Neural progenitor cell (in vitro differentiated cells): Measurements from ENCODE around the gene SPATA17. TPM values are rescaled to one million over a fixed set of nuclear protein-coding genes. Genes with fewer than 3 reads are reported as not detected.

Experiments
- DNase-seq: peaks from one replicate; pipeline ENCODE4 v3.0.0-alpha.2; 2016; ENCODE audit warnings: low spot score
- H2AFZ ChIP-seq: fragments of 200-600 bp; sonication (generic); replicated peaks from 2 replicates; pipeline ENCODE4 v1.6.1; 2016; ENCODE audit warnings: antibody characterized with exemption
- H3F3A ChIP-seq: fragments of 200-600 bp; sonication (generic); 2 replicates; pipeline ENCODE4 v1.6.1; 2016; ENCODE audit warnings: antibody characterized with exemption, low read depth
- H3K27ac ChIP-seq: fragments of 200-600 bp; sonication (generic); 2 replicates; pipeline ENCODE4 v1.5.1; 2016; ENCODE audit warnings: mild to moderate bottlenecking
- H3K27me3 ChIP-seq: fragments of 200-600 bp; sonication (generic); 2 replicates; pipeline ENCODE4 v1.6.1; 2016; ENCODE audit warnings: mild to moderate bottlenecking, moderate library complexity
- H3K36me3 ChIP-seq: fragments of 200-600 bp; sonication (generic); 2 replicates; pipeline ENCODE4 v1.5.1; 2016
- H3K4me1 ChIP-seq: fragments of 200-600 bp; sonication (generic); 2 replicates; pipeline ENCODE4 v1.6.1; 2016; ENCODE audit warnings: mixed run types
- H3K4me2 ChIP-seq: fragments of 200-600 bp; sonication (generic); 2 replicates; pipeline ENCODE4 v1.6.1; 2016
- H3K4me3 ChIP-seq: fragments of 200-600 bp; sonication (generic); 2 replicates; pipeline ENCODE4 v1.5.1; 2016
- H3K79me2 ChIP-seq: fragments of 200-600 bp; sonication (generic); 2 replicates; pipeline ENCODE4 v1.6.1; 2016; ENCODE audit warnings: low read depth
- H3K9ac ChIP-seq: fragments of 200-600 bp; sonication (generic); 2 replicates; pipeline ENCODE4 v1.6.1; 2016
- H3K9me3 ChIP-seq: fragments of 200-600 bp; sonication (generic); 2 replicates; pipeline ENCODE4 v1.5.1; 2016; ENCODE audit warnings: low read depth
- H4K20me1 ChIP-seq: fragments of 200-600 bp; sonication (generic); 2 replicates; pipeline ENCODE4 v1.6.1; 2016; ENCODE audit warnings: low read depth
- H3K27ac Mint-ChIP-seq: 3 replicates; pipeline ENCODE4 v1.8.0; 2021; ENCODE audit warnings: mixed read lengths
- H3K27me3 Mint-ChIP-seq: 2 replicates; pipeline ENCODE4 v1.8.0; 2022; ENCODE audit warnings: low read depth, mild to moderate bottlenecking, inconsistent platforms, moderate library complexity, mixed read lengths; ENCODE audit not compliant: insufficient read depth
- H3K36me3 Mint-ChIP-seq: 3 replicates; pipeline ENCODE4 v1.8.0; 2021; ENCODE audit warnings: mixed read lengths
- H3K4me1 Mint-ChIP-seq: 3 replicates; pipeline ENCODE4 v1.8.0; 2021; ENCODE audit warnings: mixed read lengths
- H3K4me3 Mint-ChIP-seq: 3 replicates; pipeline ENCODE4 v1.8.0; 2021; ENCODE audit warnings: mild to moderate bottlenecking, moderate library complexity, mixed read lengths
- H3K9me3 Mint-ChIP-seq: 3 replicates; pipeline ENCODE4 v1.8.0; 2020; ENCODE audit warnings: mixed read lengths
- CTCF ChIP-seq: fragments of 200-600 bp; sonication (generic); IDR thresholded peaks from 2 replicates; pipeline ENCODE4 v1.5.1; 2017; ENCODE audit warnings: antibody characterized with exemption, mild to moderate bottlenecking
- EZH2 ChIP-seq: fragments of 200-600 bp; sonication (generic); IDR thresholded peaks from 2 replicates; pipeline ENCODE4 v1.6.1; 2017; ENCODE audit warnings: antibody characterized with exemption, mild to moderate bottlenecking, moderate library complexity
- EZH2phosphoT487 ChIP-seq: fragments of 200-600 bp; sonication (generic); IDR thresholded peaks from 2 replicates; pipeline ENCODE4 v1.6.1; 2017; ENCODE audit warnings: antibody characterized with exemption
- total RNA-seq: library from RNA; depleted of rRNA; stranded (reverse); fragments of >200 nt; gene quantifications from 2 replicates; pipeline ENCODE4 v1.2.3, GENCODE V29; 2015; ENCODE audit warnings: low replicate concordance

SPATA17 gene
- total RNA-seq, 1 donor from 2014 or later, result 1.6 TPM

GRCh38 chr1:217867446-217867995, 236.4 kb downstream of the SPATA17 start:
- Histone ChIP-seq H3F3A (no peaks in the 10 kb centered on the region), H3K4me1 (no peaks in the 10 kb centered on the region), H3K27ac (no peak overlapping the region), H3K79me2 (no peaks in the 10 kb centered on the region), H3K9ac (no peak overlapping the region), H3K27me3 (no peaks in the 10 kb centered on the region), H3K4me2 (no peak overlapping the region), H3K36me3 (no peaks in the 10 kb centered on the region), H3K4me3 (no peak overlapping the region), H3K9me3 (no peaks in the 10 kb centered on the region), H4K20me1 (no peaks in the 10 kb centered on the region), H2AFZ (no peak overlapping the region)
- Mint-ChIP-seq H3K27me3 (peaks cover 2% of the 10 kb centered on the region), H3K4me1 (peaks cover 6% of the 10 kb centered on the region), H3K36me3 (no peaks in the 10 kb centered on the region), H3K9me3 (no peaks in the 10 kb centered on the region), H3K27ac (no peak overlapping the region), H3K4me3 (no peak overlapping the region)
- no peak for DNase-seq
- TF ChIP-seq EZH2 (no peak), EZH2phosphoT487 (no peak), CTCF (no peak)

DNA sequence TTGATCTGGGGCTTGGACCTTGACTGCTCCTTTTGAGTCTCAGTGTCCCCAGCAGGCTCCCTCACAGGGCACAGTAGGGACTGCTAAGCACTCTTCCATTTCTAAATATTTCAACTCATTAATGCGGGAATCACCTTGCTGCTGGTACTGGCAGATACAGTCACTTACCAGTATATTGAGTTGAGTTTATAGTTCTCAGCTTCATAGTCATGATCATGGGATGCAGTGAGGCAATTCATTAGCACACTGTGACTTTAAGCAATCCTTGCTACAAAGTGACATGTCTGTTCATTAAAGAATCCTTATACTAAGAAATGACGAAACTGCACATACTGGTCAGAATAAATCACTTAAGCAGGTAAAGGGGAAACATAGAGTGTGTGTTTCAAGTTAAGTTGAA, 240.8 kb downstream of the SPATA17 start:
- Histone ChIP-seq H3K4me3 (no peak overlapping the region), H3K27ac (no peak overlapping the region), H2AFZ (no peak overlapping the region), H4K20me1 (no peaks in the 10 kb centered on the region), H3F3A (no peaks in the 10 kb centered on the region), H3K4me1 (no peaks in the 10 kb centered on the region), H3K36me3 (no peaks in the 10 kb centered on the region), H3K9ac (no peak overlapping the region), H3K9me3 (no peaks in the 10 kb centered on the region), H3K79me2 (no peaks in the 10 kb centered on the region), H3K4me2 (no peak overlapping the region), H3K27me3 (no peaks in the 10 kb centered on the region)
- H3K4me3 Mint-ChIP-seq, result no peak overlapping the region
- no peak overlapping the region for H3K27ac Mint-ChIP-seq
- no peak for DNase-seq
- TF ChIP-seq CTCF (no peak), EZH2phosphoT487 (no peak), EZH2 (no peak)
- H3K27me3 Mint-ChIP-seq, result peaks cover 2% of the 10 kb centered on the region
- no peaks in the 10 kb centered on the region for H3K36me3 Mint-ChIP-seq
- peaks cover 6% of the 10 kb centered on the region for H3K4me1 Mint-ChIP-seq
- H3K9me3 Mint-ChIP-seq, result no peaks in the 10 kb centered on the region

GRCh38 chr1:217875229-217875628, 244.1 kb downstream of the SPATA17 start:
- H3K27ac ChIP-seq, result no peak overlapping the region
- Mint-ChIP-seq H3K36me3 (no peaks in the 10 kb centered on the region), H3K4me3 (no peak overlapping the region), H3K4me1 (peaks cover 5% of the 10 kb centered on the region), H3K9me3 (no peaks in the 10 kb centered on the region), H3K27me3 (peaks cover 2% of the 10 kb centered on the region), H3K27ac (no peak overlapping the region)
- H3K9ac ChIP-seq, result no peak overlapping the region
- no peaks in the 10 kb centered on the region for H3K9me3 ChIP-seq
- H2AFZ ChIP-seq, result no peak overlapping the region
- no peak for DNase-seq
- H3K4me1 ChIP-seq, result no peaks in the 10 kb centered on the region
- no peak overlapping the region for H3K4me3 ChIP-seq
- H4K20me1 ChIP-seq, result no peaks in the 10 kb centered on the region
- no peaks in the 10 kb centered on the region for H3K79me2 ChIP-seq
- TF ChIP-seq CTCF (no peak), EZH2phosphoT487 (no peak), EZH2 (no peak)
- H3K27me3 ChIP-seq, result no peaks in the 10 kb centered on the region
- no peaks in the 10 kb centered on the region for H3F3A ChIP-seq
- no peaks in the 10 kb centered on the region for H3K36me3 ChIP-seq
- no peak overlapping the region for H3K4me2 ChIP-seq
